ENCODE results near the gene ALG8. TPM values are rescaled to one million over a fixed set of nuclear protein-coding genes. Genes with fewer than 3 reads are reported as not detected.

ALG8 gene
- total RNA-seq, 1 experiment from 2014 or later = 188 TPM

DNA sequence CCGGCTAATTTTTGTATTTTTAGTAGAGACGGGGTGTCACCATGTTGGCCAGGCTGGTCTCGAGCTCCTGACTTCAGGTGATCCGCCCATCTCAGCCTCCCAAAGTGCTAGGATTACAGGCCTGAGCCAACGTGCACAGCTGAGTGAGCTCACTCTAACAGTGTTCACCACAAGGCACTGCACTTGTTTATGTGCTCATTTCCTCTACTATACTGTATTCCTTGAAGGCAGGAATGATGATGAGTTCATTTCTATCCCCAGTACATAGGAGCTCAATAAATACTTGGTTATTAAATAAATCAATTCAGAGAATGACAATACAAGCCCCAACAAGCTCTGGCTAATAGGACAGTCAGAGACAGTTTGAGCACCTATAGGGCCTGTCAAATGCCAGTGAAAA lies 29.1 kb downstream of the ALG8 start:
- Histone ChIP-seq H3K9me3 (no peaks in the 10 kb centered on the region), H3K27me3 (replicated peaks; ENCODE audit: control insufficient read depth, insufficient read depth, low read length) (no peaks in the 10 kb centered on the region), H3K4me1 (no peaks in the 10 kb centered on the region), H3K4me3 (ENCODE audit: low read depth, low read length) (no peak overlapping the region), H3K36me3 (ENCODE audit: control insufficient read depth, insufficient read depth, low read length) (no peaks in the 10 kb centered on the region; the same call in 1 of the 2 replicates)
- H3K4me1 Mint-ChIP-seq (ENCODE audit: low read depth, unreplicated experiment) = peaks cover 6% of the 10 kb centered on the region
- TF ChIP-seq, protein P1, sequence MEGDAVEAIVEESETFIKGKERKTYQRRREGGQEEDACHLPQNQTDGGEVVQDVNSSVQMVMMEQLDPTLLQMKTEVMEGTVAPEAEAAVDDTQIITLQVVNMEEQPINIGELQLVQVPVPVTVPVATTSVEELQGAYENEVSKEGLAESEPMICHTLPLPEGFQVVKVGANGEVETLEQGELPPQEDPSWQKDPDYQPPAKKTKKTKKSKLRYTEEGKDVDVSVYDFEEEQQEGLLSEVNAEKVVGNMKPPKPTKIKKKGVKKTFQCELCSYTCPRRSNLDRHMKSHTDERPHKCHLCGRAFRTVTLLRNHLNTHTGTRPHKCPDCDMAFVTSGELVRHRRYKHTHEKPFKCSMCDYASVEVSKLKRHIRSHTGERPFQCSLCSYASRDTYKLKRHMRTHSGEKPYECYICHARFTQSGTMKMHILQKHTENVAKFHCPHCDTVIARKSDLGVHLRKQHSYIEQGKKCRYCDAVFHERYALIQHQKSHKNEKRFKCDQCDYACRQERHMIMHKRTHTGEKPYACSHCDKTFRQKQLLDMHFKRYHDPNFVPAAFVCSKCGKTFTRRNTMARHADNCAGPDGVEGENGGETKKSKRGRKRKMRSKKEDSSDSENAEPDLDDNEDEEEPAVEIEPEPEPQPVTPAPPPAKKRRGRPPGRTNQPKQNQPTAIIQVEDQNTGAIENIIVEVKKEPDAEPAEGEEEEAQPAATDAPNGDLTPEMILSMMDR (IDR thresholded peaks at IDR 0.05; ENCODE audit: insufficient read depth in 1 of 2, low read depth in 1 of 2, low read length in 1 of 2, severe bottlenecking in 1 of 2, unreplicated experiment in 1 of 2) = no peak
- DNase-seq = no peak
- peaks cover 46% of the 10 kb centered on the region for H3K36me3 Mint-ChIP-seq (ENCODE audit: insufficient read depth, unreplicated experiment)
- CTCF ChIA-PET = no interaction called here
- no peak overlapping the region for H3K27ac Mint-ChIP-seq (ENCODE audit: unreplicated experiment)
- intact Hi-C loops (cut with micrococcal nuclease; ENCODE audit: unreplicated experiment) = loop anchor here (10.0 kb wide), 1 partner anchor 216 kb away; no protein-coding TSS in a partner anchor
- no peaks in the 10 kb centered on the region for H3K27me3 Mint-ChIP-seq (ENCODE audit: insufficient read depth, unreplicated experiment)
- H3K4me3 Mint-ChIP-seq (ENCODE audit: unreplicated experiment) = no peak overlapping the region
- POLR2A ChIA-PET = interaction anchor here (1.1 kb wide), 1 partner anchor 29 kb away, joined by 9 read pairs; the partner anchor contains the start of gene ALG8
- BruUV-seq (replicated peaks) = no TSS peak
- H3K9me3 Mint-ChIP-seq (ENCODE audit: unreplicated experiment) = no peaks in the 10 kb centered on the region

DNA sequence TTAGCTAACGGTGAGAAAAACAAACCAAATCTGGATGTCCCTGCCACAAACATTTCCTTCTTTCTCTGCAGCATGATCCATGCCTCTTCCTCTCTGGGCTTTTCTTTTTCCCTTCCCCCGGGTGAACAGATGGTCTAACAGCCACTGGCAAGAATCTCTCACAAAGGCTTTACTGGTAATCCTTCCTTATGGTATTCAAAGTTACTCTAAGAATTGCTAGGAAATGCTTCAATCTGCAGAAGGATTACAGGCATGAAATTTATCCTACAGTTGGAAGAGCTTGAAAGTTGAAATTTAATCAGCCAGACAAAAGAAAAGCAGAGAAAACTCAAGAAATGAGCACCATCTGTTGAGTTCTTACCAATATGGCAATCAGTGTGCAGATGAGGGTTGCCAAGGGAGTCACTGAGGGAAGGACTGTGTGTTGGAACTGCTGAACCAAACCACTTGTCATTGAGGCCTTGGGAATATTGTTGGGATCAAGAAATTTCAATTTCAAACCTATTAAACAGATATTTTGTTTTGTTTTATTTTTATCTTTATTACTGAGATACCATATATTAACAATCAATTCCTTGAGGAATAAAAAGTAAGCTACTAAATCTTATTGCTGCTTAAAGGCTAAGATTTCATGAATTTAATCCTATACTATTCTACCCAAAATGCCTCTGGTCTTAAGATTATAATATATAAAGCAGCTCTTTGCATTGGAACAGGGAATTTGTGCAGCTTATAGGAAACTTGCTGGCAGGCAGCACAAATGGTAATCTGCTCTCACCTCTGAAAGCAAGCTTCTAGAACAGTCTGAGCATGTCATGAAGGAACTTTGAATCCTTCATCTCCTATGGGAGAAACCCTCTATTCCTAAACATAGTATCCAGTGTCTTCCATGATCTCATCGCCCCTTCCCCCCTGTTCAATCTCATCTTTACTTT lies 30.1 kb downstream of the ALG8 start:
- peaks cover 6% of the 10 kb centered on the region for H3K4me1 Mint-ChIP-seq (ENCODE audit: low read depth, unreplicated experiment)
- peaks cover 54% of the 10 kb centered on the region for H3K36me3 Mint-ChIP-seq (ENCODE audit: insufficient read depth, unreplicated experiment)
- intact Hi-C loops (cut with micrococcal nuclease; ENCODE audit: unreplicated experiment) = loop anchor here (10.0 kb wide), 1 partner anchor 215 kb away; no protein-coding TSS in a partner anchor
- H3K9me3 ChIP-seq = no peaks in the 10 kb centered on the region
- H3K36me3 ChIP-seq (ENCODE audit: control insufficient read depth, insufficient read depth, low read length) = no peaks in the 10 kb centered on the region; the same call in 1 of the 2 replicates
- no peaks in the 10 kb centered on the region for H3K9me3 Mint-ChIP-seq (ENCODE audit: unreplicated experiment)
- BruUV-seq (replicated peaks) = no TSS peak
- no peaks in the 10 kb centered on the region for H3K27me3 Mint-ChIP-seq (ENCODE audit: insufficient read depth, unreplicated experiment)
- H3K4me1 ChIP-seq = no peaks in the 10 kb centered on the region
- ChIA-PET CTCF (no interaction called here), POLR2A (interaction anchor here (0.6 to 1.1 kb wide), 4 partner anchors 30 to 115 kb away, joined by 3 to 9 read pairs (median 4); partner anchors contain the start of genes ALG8 and INTS4)
- H3K4me3 Mint-ChIP-seq (ENCODE audit: unreplicated experiment) = no peak overlapping the region
- no peak for DNase-seq
- no peak overlapping the region for H3K27ac Mint-ChIP-seq (ENCODE audit: unreplicated experiment)
- TF ChIP-seq, protein P1 (IDR thresholded peaks at IDR 0.05; ENCODE audit: insufficient read depth in 1 of 2, low read depth in 1 of 2, low read length in 1 of 2, severe bottlenecking in 1 of 2, unreplicated experiment in 1 of 2) = no peak
- no peaks in the 10 kb centered on the region for H3K27me3 ChIP-seq (replicated peaks; ENCODE audit: control insufficient read depth, insufficient read depth, low read length)
- H3K4me3 ChIP-seq (ENCODE audit: low read depth, low read length) = no peak overlapping the region

DNA sequence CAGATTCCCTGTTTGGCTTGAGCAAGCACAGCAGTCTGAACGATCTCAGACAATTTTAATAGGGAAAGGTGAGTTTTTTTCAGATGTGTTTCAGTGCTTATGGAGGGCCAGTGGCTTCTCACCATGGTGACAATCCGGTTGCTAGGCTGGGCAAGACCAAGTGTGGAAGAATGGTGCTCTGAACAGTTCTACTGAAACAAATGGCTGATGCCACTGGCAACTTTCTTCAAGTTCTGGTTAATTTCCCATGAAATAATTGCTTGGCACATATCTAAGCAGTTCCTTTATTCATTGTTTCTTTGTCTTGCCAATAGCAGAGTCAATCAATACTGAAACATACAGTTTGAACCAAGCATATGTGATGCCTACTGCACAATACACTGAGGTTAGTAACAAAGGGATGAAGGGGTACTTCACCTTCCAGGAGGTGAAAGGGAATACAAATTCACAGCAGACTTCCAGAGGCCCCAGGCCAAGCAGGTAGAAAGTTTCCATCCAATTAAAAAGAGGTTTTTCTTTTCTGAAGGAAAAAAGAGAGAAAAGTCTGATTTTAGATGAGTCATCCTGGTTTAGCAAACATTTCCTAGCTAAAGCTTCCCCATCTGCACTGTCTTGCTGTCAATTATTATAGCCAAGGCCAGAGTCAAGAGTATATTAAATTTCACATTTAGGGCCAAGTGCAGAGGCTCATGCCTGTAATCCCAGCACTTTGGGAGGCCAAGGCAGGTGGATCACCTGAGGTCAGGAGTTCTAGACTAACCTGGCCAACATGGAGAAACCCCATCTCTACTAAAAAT lies 38.6 kb downstream of the ALG8 start:
- H3K27me3 ChIP-seq (replicated peaks; ENCODE audit: control insufficient read depth, insufficient read depth, low read length) = no peaks in the 10 kb centered on the region
- peaks cover 78% of the 10 kb centered on the region for H3K36me3 Mint-ChIP-seq (ENCODE audit: insufficient read depth, unreplicated experiment)
- no peak overlapping the region for H3K27ac Mint-ChIP-seq (ENCODE audit: unreplicated experiment)
- H3K4me1 ChIP-seq = peaks cover 6% of the 10 kb centered on the region; the same call in 1 of the 2 replicates
- no TSS peak for BruUV-seq (replicated peaks)
- intact Hi-C loops (cut with micrococcal nuclease; ENCODE audit: unreplicated experiment) = no loop called here
- H3K27me3 Mint-ChIP-seq (ENCODE audit: insufficient read depth, unreplicated experiment) = no peaks in the 10 kb centered on the region
- H3K9me3 ChIP-seq = no peaks in the 10 kb centered on the region
- H3K36me3 ChIP-seq (ENCODE audit: control insufficient read depth, insufficient read depth, low read length) = peaks cover 2% of the 10 kb centered on the region; the same call in 1 of the 2 replicates
- no peak for DNase-seq
- CTCF ChIA-PET = interaction anchor here (0.6 kb wide), 1 partner anchor 107 kb away, joined by 7 read pairs; the partner anchor contains the start of gene INTS4
- TF ChIP-seq, protein P1 (IDR thresholded peaks at IDR 0.05; ENCODE audit: insufficient read depth in 1 of 2, low read depth in 1 of 2, low read length in 1 of 2, severe bottlenecking in 1 of 2, unreplicated experiment in 1 of 2) = no peak
- POLR2A ChIA-PET = interaction anchor here (0.5 kb wide), 1 partner anchor 108 kb away, joined by 3 read pairs; no protein-coding TSS in a partner anchor
- H3K4me3 ChIP-seq (ENCODE audit: low read depth, low read length) = no peak overlapping the region
- H3K4me3 Mint-ChIP-seq (ENCODE audit: unreplicated experiment) = no peak overlapping the region
- no peaks in the 10 kb centered on the region for H3K9me3 Mint-ChIP-seq (ENCODE audit: unreplicated experiment)
- H3K4me1 Mint-ChIP-seq (ENCODE audit: low read depth, unreplicated experiment) = peaks cover 19% of the 10 kb centered on the region
